ENCODE measurements around the gene OLIG3. TPM values are rescaled to one million over a fixed set of nuclear protein-coding genes. Genes with fewer than 3 reads are reported as not detected.

Gene OLIG3
- total RNA-seq, 2 experiments from 2014 or later = not detected

- ATAC-seq (ENCODE audit: poor library complexity) (no peak), DNase-seq (no peak)
- intact Hi-C loops (cut with DNase I, micrococcal nuclease) = no loop called here
- Mint-ChIP-seq H3K36me3 (ENCODE audit: low read depth) (no peaks in the 10 kb centered on the region), H3K4me3 (no peak overlapping the region), H3K4me1 (ENCODE audit: low read depth) (no peaks in the 10 kb centered on the region), H3K27ac (no peak overlapping the region), H3K27me3 (peaks cover 16% of the 10 kb centered on the region), H3K9me3 (peaks cover 4% of the 10 kb centered on the region)
- no peak overlapping the region for H3K4me3 ChIP-seq (ENCODE audit: low read length)
- CTCF ChIA-PET = no interaction called here
- POLR2A ChIA-PET = no interaction called here
- peaks cover 0 to 13% of the 10 kb centered on the region in 2 experiments for H3K9me3 ChIP-seq (ENCODE audit: control insufficient read depth in 1 of 2, insufficient read depth in 1 of 2, low read length in 2 of 2)
- H3K27me3 ChIP-seq (ENCODE audit: control insufficient read depth in 1 of 2, insufficient read depth in 2 of 2, low read length in 2 of 2) = peaks cover 3 to 8% of the 10 kb centered on the region in 2 experiments
- no peak for TF ChIP-seq CTCF (IDR thresholded peaks at IDR 0.05)
- H3K27ac ChIP-seq (ENCODE audit: low read depth in 1 of 2, low read length in 2 of 2) = no peak overlapping the region
- no peaks in the 10 kb centered on the region for H3K4me1 ChIP-seq (ENCODE audit: insufficient read depth, low read length)
- H3K36me3 ChIP-seq (ENCODE audit: insufficient read depth, low read length) = no peaks in the 10 kb centered on the region
These were observed 36.2 kb upstream of the OLIG3 start for GRCh38 chr6:137530404-137530803.

- H3K27me3 Mint-ChIP-seq = peaks cover 52% of the 10 kb centered on the region
These were observed 28.6 kb upstream of the OLIG3 start for GRCh38 chr6:137522831-137523230.

GRCh38 chr6:137522198-137522798 lies 28.1 kb upstream of the OLIG3 start:
- POLR2A ChIA-PET = no interaction called here

More at GRCh38 chr6:137522831-137523230, 28.6 kb upstream of the OLIG3 start:
- CTCF ChIA-PET = no interaction called here
- Mint-ChIP-seq H3K36me3 (ENCODE audit: low read depth) (no peaks in the 10 kb centered on the region), H3K9me3 (peaks cover 4% of the 10 kb centered on the region), H3K4me3 (no peak overlapping the region), H3K4me1 (ENCODE audit: low read depth) (no peaks in the 10 kb centered on the region), H3K27ac (no peak overlapping the region)
- H3K36me3 ChIP-seq (ENCODE audit: insufficient read depth, low read length) = no peaks in the 10 kb centered on the region
- no peak for ATAC-seq (ENCODE audit: poor library complexity)
- POLR2A ChIA-PET = no interaction called here
- no peak for DNase-seq
- TF ChIP-seq CTCF (IDR thresholded peaks at IDR 0.05) = no peak
- H3K27me3 ChIP-seq (ENCODE audit: control insufficient read depth in 1 of 2, insufficient read depth in 2 of 2, low read length in 2 of 2) = peaks cover 3 to 18% of the 10 kb centered on the region in 2 experiments
- intact Hi-C loops (cut with DNase I, micrococcal nuclease) = no loop called here
- H3K9me3 ChIP-seq (ENCODE audit: control insufficient read depth in 1 of 2, insufficient read depth in 1 of 2, low read length in 2 of 2) = peaks cover 0 to 13% of the 10 kb centered on the region in 2 experiments
- H3K27ac ChIP-seq (ENCODE audit: low read depth in 1 of 2, low read length in 2 of 2) = no peak overlapping the region
- no peaks in the 10 kb centered on the region for H3K4me1 ChIP-seq (ENCODE audit: insufficient read depth, low read length)
- H3K4me3 ChIP-seq (ENCODE audit: low read length) = no peak overlapping the region

More at GRCh38 chr6:137522198-137522798, 28.1 kb upstream of the OLIG3 start:
- Mint-ChIP-seq H3K4me3 (no peak overlapping the region), H3K27ac (no peak overlapping the region), H3K36me3 (ENCODE audit: low read depth) (no peaks in the 10 kb centered on the region), H3K9me3 (peaks cover 4% of the 10 kb centered on the region), H3K27me3 (peaks cover 57% of the 10 kb centered on the region), H3K4me1 (ENCODE audit: low read depth) (no peaks in the 10 kb centered on the region)
- Histone ChIP-seq H3K9me3 (ENCODE audit: control insufficient read depth in 1 of 2, insufficient read depth in 1 of 2, low read length in 2 of 2) (peaks cover 0 to 8% of the 10 kb centered on the region in 2 experiments), H3K27me3 (ENCODE audit: control insufficient read depth in 1 of 2, insufficient read depth in 2 of 2, low read length in 2 of 2) (peaks cover 5 to 24% of the 10 kb centered on the region in 2 experiments), H3K36me3 (ENCODE audit: insufficient read depth, low read length) (no peaks in the 10 kb centered on the region), H3K27ac (ENCODE audit: low read depth in 1 of 2, low read length in 2 of 2) (no peak overlapping the region), H3K4me1 (ENCODE audit: insufficient read depth, low read length) (no peaks in the 10 kb centered on the region), H3K4me3 (ENCODE audit: low read length) (no peak overlapping the region)
- no peak for DNase-seq
- CTCF ChIA-PET = no interaction called here
- no peak for ATAC-seq (ENCODE audit: poor library complexity)
- no peak for TF ChIP-seq CTCF (IDR thresholded peaks at IDR 0.05)
- intact Hi-C loops (cut with DNase I, micrococcal nuclease) = no loop called here

Measured in CD4-positive, alpha-beta T cell (primary cell).